GM15510 (cell line): ENCODE measurements around the gene KPNA3.

Experiments used
- POLR2A ChIP-seq: IDR thresholded peaks from 3 replicates; pipeline ENCODE4 v1.6.1; 2011; ENCODE audit warnings: borderline replicate concordance; ENCODE audit not compliant: insufficient read length; ENCODE audit errors: extremely low read depth

KPNA3 gene

GRCh38 chr13:49820591-49821215, 28.2 kb upstream of the KPNA3 start:
- TF ChIP-seq POLR2A = no peak

GRCh38 chr13:49814551-49815270, 22.2 kb upstream of the KPNA3 start:
- TF ChIP-seq POLR2A = no peak

- no peak for TF ChIP-seq POLR2A
Measured at GRCh38 chr13:49812812-49813211, 20.3 kb upstream of the KPNA3 start.

GRCh38 chr13:49811527-49811908, 19.0 kb upstream of the KPNA3 start:
- no peak for TF ChIP-seq POLR2A

- no peak for TF ChIP-seq POLR2A
Measured at GRCh38 chr13:49810567-49811526, 18.4 kb upstream of the KPNA3 start.

- TF ChIP-seq POLR2A = no peak
Measured at GRCh38 chr13:49807681-49808080, 15.2 kb upstream of the KPNA3 start.

GRCh38 chr13:49806126-49806536, 13.6 kb upstream of the KPNA3 start:
- TF ChIP-seq POLR2A = no peak

- TF ChIP-seq POLR2A = no peak
Measured at GRCh38 chr13:49802426-49802825, 9.9 kb upstream of the KPNA3 start.

- TF ChIP-seq POLR2A = peak; percentile 37
Measured at GRCh38 chr13:49791711-49792549, 552 bp downstream of the KPNA3 start.

GRCh38 chr13:49791315-49791710, 1.2 kb downstream of the KPNA3 start:
- no peak for TF ChIP-seq POLR2A

GRCh38 chr13:49789968-49790367, 2.5 kb downstream of the KPNA3 start:
- no peak for TF ChIP-seq POLR2A

GRCh38 chr13:49786401-49787008, 6.0 kb downstream of the KPNA3 start:
- TF ChIP-seq POLR2A = no peak

- no peak for TF ChIP-seq POLR2A
Measured at GRCh38 chr13:49784886-49785570, 7.5 kb downstream of the KPNA3 start.

GRCh38 chr13:49783865-49784264, 8.6 kb downstream of the KPNA3 start:
- no peak for TF ChIP-seq POLR2A

- TF ChIP-seq POLR2A = no peak
Measured at GRCh38 chr13:49782784-49783183, 9.7 kb downstream of the KPNA3 start.
